Right renal pelvis (tissue), 4 donors: ENCODE data around the gene FAM171A1. TPM values are rescaled to one million over a fixed set of nuclear protein-coding genes. Genes with fewer than 3 reads are reported as not detected.

ENCODE experiments used
- DNase-seq, 4 donors: peaks; one replicate each; pipeline ENCODE4 v3.0.0-alpha.2; 2013; ENCODE audit warnings: low read depth in 4 of 4, low spot score in 3 of 4, missing footprints in 1 of 4
- polyA plus RNA-seq, 4 donors: library from polyadenylated mRNA; unstranded; fragments of 120-200 nt; gene quantifications; one replicate each; pipeline ENCODE4 v1.2.1, GENCODE V29; 2013; ENCODE audit not compliant: insufficient read length in 4 of 4

The FAM171A1 gene
- polyA plus RNA-seq, 4 donors, result 92.5 to 100.0 (median 97.4) TPM

DNA sequence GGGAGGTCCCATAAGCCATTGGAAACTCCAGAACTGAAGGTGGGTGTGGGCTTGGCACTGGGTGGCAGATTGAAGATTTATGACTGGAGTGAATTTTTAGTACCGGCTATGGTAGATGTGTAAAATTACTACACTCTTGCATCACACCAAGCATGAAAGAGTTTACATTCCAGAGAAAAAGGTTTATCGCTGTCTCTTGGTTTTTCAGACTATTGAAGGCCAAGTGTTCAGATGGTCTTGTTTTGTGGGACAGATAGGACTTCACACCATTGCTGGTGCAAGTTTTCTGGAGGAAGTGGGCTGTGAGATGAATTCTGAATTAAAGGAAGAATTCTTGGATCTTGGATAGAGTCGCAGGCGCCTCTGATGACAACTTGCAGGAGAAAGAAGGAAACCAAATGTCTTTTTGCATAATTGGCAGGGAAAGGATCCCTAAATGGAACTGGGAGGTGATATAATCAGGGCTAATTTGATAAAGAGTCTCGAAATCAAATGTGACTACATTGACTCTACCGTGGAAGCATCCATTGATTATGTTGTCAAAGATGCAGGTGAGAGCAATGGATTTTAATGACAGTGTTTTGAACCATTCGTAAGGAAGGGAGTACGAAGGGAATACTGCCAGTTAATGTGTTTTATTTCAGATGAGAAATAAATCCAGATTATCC is 188.4 kb downstream of the FAM171A1 start:
- no peak for DNase-seq

GRCh38 chr10:15181576-15182156 is 189.4 kb downstream of the FAM171A1 start:
- no peak for DNase-seq

DNA sequence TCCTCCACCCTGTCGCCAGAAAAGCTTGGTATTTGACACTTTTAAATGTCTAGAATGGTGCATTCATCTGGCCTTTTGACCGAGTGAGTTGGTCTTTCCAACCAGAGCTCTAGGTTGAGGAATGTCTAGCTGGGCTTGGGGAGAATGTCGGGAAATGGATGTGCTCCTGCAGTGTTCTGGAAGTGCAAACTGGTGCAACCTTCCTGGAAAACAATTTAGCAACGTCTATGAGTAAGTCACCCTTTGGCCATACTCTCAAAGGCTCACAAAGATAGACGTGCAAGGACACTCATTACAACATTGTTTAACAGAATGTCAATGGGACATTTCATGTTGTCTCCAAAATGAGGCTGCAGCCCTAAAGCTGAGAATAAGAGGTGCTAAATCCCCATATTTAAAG is 190.4 kb downstream of the FAM171A1 start:
- DNase-seq, result no peak

DNA sequence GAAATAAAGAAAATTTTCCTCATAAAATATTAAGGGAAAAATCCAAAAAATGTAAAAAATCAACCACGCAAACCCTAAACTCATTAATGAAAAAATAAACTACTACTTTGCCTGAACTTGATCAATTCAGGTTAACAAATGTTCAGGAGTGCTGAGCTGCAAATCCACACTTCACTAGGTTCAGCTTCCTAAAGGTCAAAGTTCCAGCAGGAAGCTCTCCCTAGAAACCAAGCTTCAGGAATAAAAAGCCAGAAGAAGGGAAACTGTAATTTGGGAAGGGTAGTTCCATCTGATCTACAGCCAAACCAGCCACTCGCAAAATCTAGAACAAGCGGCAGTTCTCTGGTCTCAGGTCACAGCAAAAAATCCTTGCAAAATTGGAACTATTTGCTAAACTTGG is 194.8 kb downstream of the FAM171A1 start:
- DNase-seq, result no peak

DNA sequence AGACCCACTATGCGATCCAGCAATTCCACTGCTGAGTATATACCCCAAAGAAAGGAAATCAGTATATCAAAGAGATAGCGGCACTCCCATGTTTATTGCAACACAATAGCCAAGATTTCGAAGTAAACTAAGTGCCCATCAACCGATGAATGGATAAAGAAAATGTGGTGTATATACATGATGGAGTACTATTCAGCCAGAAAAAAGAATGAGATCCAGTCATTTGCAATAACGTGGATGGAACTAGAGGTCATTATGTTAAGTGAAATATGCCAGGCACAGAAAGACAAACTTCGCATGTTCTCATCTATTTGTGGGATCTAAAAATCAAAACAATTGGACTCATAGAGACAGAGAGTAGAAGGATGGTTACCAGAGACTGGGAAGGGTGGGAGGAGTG is 195.5 kb downstream of the FAM171A1 start:
- DNase-seq, result no peak

- no peak for DNase-seq
Measured at GRCh38 chr10:15172306-15172840, 198.7 kb downstream of the FAM171A1 start.

DNA sequence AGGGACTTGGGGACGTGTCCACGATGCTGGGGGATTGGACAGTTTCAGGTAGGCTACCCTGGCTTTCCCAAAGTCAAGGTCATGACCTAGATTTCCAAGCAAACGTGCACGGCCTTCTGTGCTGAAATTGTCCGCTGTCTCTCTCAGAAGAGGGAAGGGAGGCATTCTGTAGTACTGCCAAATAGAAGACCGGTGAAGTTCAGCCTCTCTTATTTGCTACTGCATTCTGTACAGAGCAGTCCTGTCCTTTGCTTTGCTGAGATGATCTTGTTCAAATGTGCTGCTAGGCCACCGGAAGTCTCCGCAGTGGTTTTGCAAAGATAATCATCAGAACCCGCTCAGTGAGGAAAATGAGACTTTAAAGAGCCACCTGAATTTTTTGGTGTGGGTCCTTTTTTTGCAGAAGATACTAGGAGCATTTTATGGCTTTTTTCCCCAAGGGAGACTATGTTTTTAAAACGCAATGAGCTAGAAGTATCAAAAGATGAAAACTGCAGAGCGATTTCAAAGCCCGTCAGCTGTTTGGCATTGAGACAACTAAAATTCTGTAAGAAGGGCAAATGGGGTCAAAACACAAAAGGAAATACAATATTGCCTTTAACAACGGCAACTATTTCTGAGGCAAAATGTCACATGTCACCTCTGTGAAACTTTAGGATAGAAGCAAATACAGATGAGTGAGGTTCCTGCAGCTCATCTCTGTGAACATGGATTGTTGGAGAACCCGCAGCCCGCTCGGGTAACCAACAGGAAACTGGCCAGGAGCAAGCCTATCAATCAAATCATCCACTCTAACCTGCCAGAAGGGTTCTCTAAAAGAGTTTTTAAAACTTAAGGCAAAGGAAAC is 201.3 kb downstream of the FAM171A1 start:
- DNase-seq, result no peak

GRCh38 chr10:15168786-15169554 is 202.1 kb downstream of the FAM171A1 start:
- peak; percentile 86 to 88 (median 88) for DNase-seq

- DNase-seq, result peak; percentile 66 to 83 (median 68)
Measured at GRCh38 chr10:15168291-15168785, 202.8 kb downstream of the FAM171A1 start, which contains the start of gene NMT2. TSS of gene NMT2 (minus strand) at chr10:15168693. CDS start at chr10:15168612, 81 bp downstream.

DNA sequence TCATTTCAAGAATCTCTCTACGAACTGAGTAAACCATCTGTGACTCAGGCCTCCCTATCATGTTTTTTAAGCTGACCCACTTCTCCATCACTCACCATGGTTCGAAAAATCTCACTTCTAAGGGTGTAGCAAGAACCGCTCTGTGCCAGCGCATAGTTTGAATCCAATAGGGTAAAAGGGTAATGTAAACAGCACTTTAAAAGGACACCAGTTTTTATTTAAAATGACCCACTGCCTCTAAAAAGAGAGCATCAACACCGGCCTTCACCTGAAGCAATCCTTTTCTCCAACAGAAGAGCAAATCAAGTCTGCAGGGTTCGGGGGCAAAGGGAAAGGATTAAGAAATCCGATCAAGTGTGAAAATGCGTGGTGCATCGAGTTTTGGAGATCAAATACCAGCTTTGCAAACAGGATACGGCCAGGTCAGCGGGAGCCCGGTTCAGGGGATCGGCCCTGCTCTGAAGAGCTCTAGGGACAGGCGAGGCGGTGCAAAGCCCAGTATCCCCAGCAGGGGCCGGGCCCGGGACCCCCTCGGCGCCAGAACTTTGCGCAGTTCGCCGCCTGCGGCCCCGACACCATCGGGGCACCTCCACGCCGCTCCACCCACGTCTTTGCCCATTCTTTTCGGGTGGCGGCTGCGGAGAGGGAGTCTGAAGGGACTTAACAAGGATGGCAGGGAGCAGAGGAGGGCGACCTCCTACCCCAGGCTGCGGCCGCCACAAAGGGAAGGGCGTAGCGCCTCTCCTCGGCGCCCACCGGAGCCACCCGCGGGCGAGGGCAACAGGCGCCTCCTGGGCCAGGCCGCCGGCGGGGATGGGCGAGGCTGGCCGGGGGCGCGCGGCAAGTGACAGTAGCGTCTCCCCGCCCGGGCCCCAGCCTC is 203.4 kb downstream of the FAM171A1 start:
- peak in 2 of 4 donors; percentile 33 to 47 for DNase-seq

DNA sequence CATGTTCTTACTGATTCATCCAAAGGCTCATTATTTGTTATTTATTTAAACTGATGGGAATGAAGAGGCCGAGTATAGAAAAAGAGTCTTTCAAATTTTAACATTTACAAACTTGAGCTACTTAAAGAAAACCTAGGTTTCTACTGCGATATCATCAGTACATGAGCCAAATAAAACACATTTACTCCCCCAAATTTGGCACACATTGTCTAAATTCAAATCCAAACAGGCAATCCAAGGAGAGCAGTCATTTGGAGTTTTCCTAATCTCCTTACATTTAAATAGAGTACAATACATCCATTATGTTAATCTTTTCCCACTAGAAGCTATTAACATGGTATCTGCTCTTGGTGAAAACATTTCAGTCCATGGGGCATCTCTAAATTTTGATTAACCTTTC is 204.8 kb downstream of the FAM171A1 start:
- no peak for DNase-seq

- no peak for DNase-seq
Measured at GRCh38 chr10:15163253-15163828, 207.7 kb downstream of the FAM171A1 start.

Other genes starting within 250 kb of the FAM171A1 start
- 10 to 100 TPM; 31.5 to 36.1 (median 35.2) TPM for gene NMT2, start 202.6 kb downstream of the FAM171A1 start, polyA plus RNA-seq